K562 (cell line): Measurements from ENCODE around the gene ADCY5. TPM values are rescaled to one million over a fixed set of nuclear protein-coding genes. Genes with fewer than 3 reads are reported as not detected.

Source experiments
- ATAC-seq: fragments of 200-7000 bp; cut with Tn5 transposase; 3 replicates; pipeline ENCODE4 v1.9.1; 2020; ENCODE audit warnings: moderate library complexity
- BruUV-seq: library from RNA; stranded (reverse); fragments of 400-500 nt; replicated peaks from 2 replicates; lab custom pipeline; 2021; lab: Mats Ljungman, UMichigan
- CTCF ChIA-PET: fragments of 300-600 bp; formaldehyde crosslinking; extraction: SDS; loops from one replicate; lab custom pipeline; 2021; ENCODE audit warnings: low intra/inter-chr PET ratio; lab: Yijun Ruan, JAX
- POLR2A ChIA-PET: fragments of 300-600, 350-650 bp; sonication (Branson Sonifier 250); formaldehyde crosslinking; extraction: SDS; loops from one replicate; lab custom pipeline; 2021; ENCODE audit warnings: antibody characterized with exemption, inconsistent platforms; lab: Yijun Ruan, JAX
- DNase-seq, 4 experiments: peaks; one replicate each; pipeline versions ENCODE4 v3.0.0 to v3.0.0-alpha.2; 2011 to 2018; ENCODE audit warnings: low spot score in 3 of 4, mixed read lengths in 3 of 4; ENCODE audit errors: extremely low read depth in 1 of 4
- FAIRE-seq: peaks from 2 replicates; lab custom pipeline; 2011; peaks lifted over from hg19 to GRCh38; lab: Jason Lieb, UNC
- H2AFZ ChIP-seq: 2 replicates; pipeline ENCODE4 v1.6.0; 2011; ENCODE audit warnings: low read depth, low read length, control low read depth, inconsistent platforms
- H3K27ac ChIP-seq: fragments of 200-600 bp; 3 replicates; pipeline ENCODE4 v1.8.0; 2011; ENCODE audit warnings: low read depth, mild to moderate bottlenecking, control low read depth, inconsistent platforms, low read length, moderate library complexity, mixed read lengths; ENCODE audit errors: extremely low read depth
- H3K27me3 ChIP-seq, 2 experiments: fragments of 300-600 bp in 1 of 2; 2 replicates in 1 of 2; 3 replicates in 1 of 2; pipeline versions ENCODE4 v1.6.0 to v1.8.0; 2011; ENCODE audit warnings: inconsistent platforms in 2 of 2, low read length in 2 of 2, mild to moderate bottlenecking in 1 of 2, mixed read lengths in 1 of 2, moderate library complexity in 1 of 2; ENCODE audit not compliant: control insufficient read depth in 2 of 2, insufficient read depth in 2 of 2
- H3K36me3 ChIP-seq: fragments of 300-600 bp; 3 replicates; pipeline ENCODE4 v1.8.0; 2011; ENCODE audit warnings: mild to moderate bottlenecking, low read length, inconsistent platforms; ENCODE audit not compliant: control insufficient read depth, insufficient read depth
- H3K4me1 ChIP-seq, 2 experiments: fragments of 200-600 bp in 1 of 2; replicated peaks in 1 of 2; 2 replicates in 1 of 2; 3 replicates in 1 of 2; pipeline versions ENCODE4 v1.5.1 to v1.8.0; 2011; ENCODE audit warnings: inconsistent platforms in 2 of 2, low read length in 2 of 2, mild to moderate bottlenecking in 1 of 2, mixed read lengths in 1 of 2, moderate library complexity in 1 of 2; ENCODE audit not compliant: control insufficient read depth in 2 of 2, insufficient read depth in 2 of 2
- H3K4me2 ChIP-seq: 2 replicates; pipeline ENCODE4 v1.6.1; 2011; ENCODE audit warnings: low read length, control low read depth, inconsistent platforms, mixed read lengths; ENCODE audit not compliant: insufficient read depth
- H3K4me3 ChIP-seq: fragments of 200-600 bp; sonication (generic), shearing (Covaris generic); 2 replicates; pipeline ENCODE4 v1.5.1; 2016; ENCODE audit warnings: control low read depth, inconsistent platforms
- H3K79me2 ChIP-seq: fragments of 200-600 bp; 3 replicates; pipeline ENCODE4 v1.8.0; 2011; ENCODE audit warnings: low read length, inconsistent platforms; ENCODE audit not compliant: control insufficient read depth, insufficient read depth
- H3K9ac ChIP-seq, 2 experiments: 2 replicates each; pipeline versions ENCODE4 v1.6.0 to v1.6.1; 2011; ENCODE audit warnings: low read depth in 2 of 2, low read length in 2 of 2, control low read depth in 1 of 2, inconsistent platforms in 1 of 2, mild to moderate bottlenecking in 1 of 2, mixed read lengths in 1 of 2; ENCODE audit not compliant: insufficient read depth in 1 of 2
- H3K9me1 ChIP-seq: one replicate; pipeline ENCODE4 v1.6.0; 2011; ENCODE audit warnings: inconsistent platforms, mild to moderate bottlenecking, low read length, moderate library complexity; ENCODE audit not compliant: control insufficient read depth, insufficient read depth
- H3K9me3 ChIP-seq: replicated peaks from 2 replicates; pipeline ENCODE4 v1.5.1; 2011; ENCODE audit warnings: low read depth, low read length, inconsistent platforms; ENCODE audit not compliant: control insufficient read depth, insufficient read depth
- H4K20me1 ChIP-seq: replicated peaks from 2 replicates; pipeline ENCODE4 v1.6.1; 2011; ENCODE audit warnings: low read length, inconsistent platforms, mixed read lengths; ENCODE audit not compliant: control insufficient read depth, insufficient read depth
- HMBOX1 ChIP-seq: sonication (generic); IDR thresholded peaks from 2 replicates; pipeline ENCODE4 v1.6.1; 2016
- YBX1 ChIP-seq: fragments of 450-650 bp; IDR thresholded peaks from 2 replicates; pipeline ENCODE4 v1.7.1; 2016; ENCODE audit warnings: mild to moderate bottlenecking
- ZNF316 ChIP-seq: fragments of 450-650 bp; IDR thresholded peaks from 2 replicates; pipeline ENCODE4 v1.6.1; 2016
- WGBS: fragments of 100-300 bp; shearing (Covaris generic); methylation state at CpG from one replicate; pipeline ENCODE4 v1.1.6; 2016; ENCODE audit warnings: low coverage, mixed read lengths; ENCODE audit not compliant: insufficient coverage; ENCODE audit errors: missing lambda C conversion rate; 5-methylcytosine and 5-hydroxymethylcytosine counted together
- in situ Hi-C: fragments of 300-500 bp; cut with MboI; formaldehyde crosslinking; loops from 4 replicates; pipeline ENCODE4 v1.15.0; 2018; ENCODE audit warnings: inconsistent platforms, mixed read lengths
- intact Hi-C: fragments of 100-400 bp; cut with micrococcal nuclease; formaldehyde crosslinking; loops from 2 replicates; pipeline ENCODE4 v1.14.2; 2022
- polyA plus RNA-seq, 8 experiments: library from polyadenylated mRNA; depleted of rRNA in 4 of 8; stranded (reverse) in 5 of 8; unstranded in 3 of 8; fragments of >200 nt; fragmentation: Nextera tagmentation in 2 of 8; fragmentation: Illumina TruSeq in 1 of 8; extraction: Ambion mirVana in 2 of 8; extraction: Trizol in 1 of 8; gene quantifications; 2 replicates each; pipeline versions ENCODE4 v1.2.1 to v1.2.3, GENCODE V29; 2011 to 2014; ENCODE audit warnings: inconsistent platforms in 1 of 8, missing spikeins in 1 of 8
- total RNA-seq, 7 experiments: library from RNA; depleted of rRNA in 6 of 7; stranded (reverse); fragments of >200 nt in 6 of 7; fragmentation: Illumina TruSeq in 2 of 7; extraction: Trizol in 2 of 7; gene quantifications; 2 replicates each; pipeline versions ENCODE4 v1.2.1 to v1.2.3, GENCODE V29; 2011 to 2021; ENCODE audit warnings: low replicate concordance in 1 of 7
- TF ChIP-seq, protein P1 (sequence below): fragments of 250-450 bp; sonication (Bioruptor Pico); IDR thresholded peaks from 2 replicates; pipeline ENCODE4 v1.5.1; 2021; ENCODE audit warnings: mild to moderate bottlenecking
- TF ChIP-seq, protein P2 (sequence below): sonication (generic); formaldehyde crosslinking; IDR thresholded peaks from 2 replicates; pipeline ENCODE4 v1.8.0; 2022; ENCODE audit warnings: mild to moderate bottlenecking, missing genetic modification reagents
- TF ChIP-seq, protein P3 (sequence below): fragments of 150-350 bp; IDR thresholded peaks from 2 replicates; pipeline ENCODE4 v1.6.1; 2014; ENCODE audit warnings: low read depth, mild to moderate bottlenecking, low read length, borderline replicate concordance

The ADCY5 gene
- total and polyA plus RNA-seq, 9 of the 15 experiments (the other 6 are each of a cell fraction or from before 2014, with no cell fraction given), result under 0.01 TPM; not detected in 8

DNA sequence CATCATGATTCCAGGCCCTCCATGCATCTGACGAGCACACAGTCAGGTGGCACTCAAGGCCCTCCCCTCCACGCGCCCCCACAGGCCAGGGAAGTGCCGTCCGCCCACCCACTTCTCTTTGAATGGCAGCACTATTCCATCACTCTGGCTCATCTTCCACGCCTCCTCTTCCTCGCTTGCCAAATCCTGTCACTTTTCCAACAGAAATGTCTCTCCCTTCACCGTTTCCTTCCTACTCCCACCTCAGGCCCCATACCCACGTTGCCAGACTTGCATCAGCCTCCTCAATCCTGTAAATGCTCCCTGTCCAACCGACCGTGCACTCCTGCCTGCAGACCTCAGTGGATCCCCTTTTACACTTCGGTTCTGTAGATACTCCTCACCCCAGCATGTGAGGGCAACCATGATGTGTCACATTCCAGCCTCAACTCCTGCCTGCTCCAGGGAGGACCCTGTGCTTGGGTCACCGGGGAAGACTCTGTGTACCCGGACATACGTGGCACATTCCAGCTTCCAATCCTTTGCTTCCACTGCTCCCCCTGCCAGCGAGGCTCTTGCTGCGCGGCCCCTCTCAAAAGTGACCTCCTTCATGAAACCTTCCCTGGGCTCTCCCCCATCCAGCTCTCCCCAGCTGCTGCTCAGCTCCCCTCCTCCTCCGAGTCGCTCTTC lies 29.6 kb downstream of the ADCY5 start:
- H3K79me2 ChIP-seq, result no peaks in the 10 kb centered on the region

More for the DNA sequence above, 29.6 kb downstream of the ADCY5 start:
- DNase-seq (no peak), ATAC-seq (no peak), FAIRE-seq (no peak)
- BruUV-seq, result no TSS peak
- H3K27me3 ChIP-seq, result peaks cover 4 to 69% of the 10 kb centered on the region in 2 experiments
- CTCF ChIA-PET, result no interaction called here
- no peak overlapping the region for H3K4me2 ChIP-seq
- no peaks in the 10 kb centered on the region for H3K9me3 ChIP-seq
- no peaks in the 10 kb centered on the region for H4K20me1 ChIP-seq
- no peaks in the 10 kb centered on the region for H3K36me3 ChIP-seq
- intact Hi-C loops (no loop called here), in situ Hi-C loops (no loop called here)
- no peak overlapping the region for H2AFZ ChIP-seq
- H3K9ac ChIP-seq, result no peak overlapping the region
- no peaks in the 10 kb centered on the region; a peak in 1 of 5 replicates for H3K4me1 ChIP-seq
- H3K4me3 ChIP-seq, result no peak overlapping the region
- no peak overlapping the region for H3K27ac ChIP-seq
- no peaks in the 10 kb centered on the region for H3K9me1 ChIP-seq
- WGBS, result 0% methylated on average over 12 of the region's 20 CpGs
- POLR2A ChIA-PET, result interaction anchor here (0.7 kb wide), 1 partner anchor 13 kb away, joined by 3 read pairs; no protein-coding TSS in a partner anchor
- TF ChIP-seq, protein P1, sequence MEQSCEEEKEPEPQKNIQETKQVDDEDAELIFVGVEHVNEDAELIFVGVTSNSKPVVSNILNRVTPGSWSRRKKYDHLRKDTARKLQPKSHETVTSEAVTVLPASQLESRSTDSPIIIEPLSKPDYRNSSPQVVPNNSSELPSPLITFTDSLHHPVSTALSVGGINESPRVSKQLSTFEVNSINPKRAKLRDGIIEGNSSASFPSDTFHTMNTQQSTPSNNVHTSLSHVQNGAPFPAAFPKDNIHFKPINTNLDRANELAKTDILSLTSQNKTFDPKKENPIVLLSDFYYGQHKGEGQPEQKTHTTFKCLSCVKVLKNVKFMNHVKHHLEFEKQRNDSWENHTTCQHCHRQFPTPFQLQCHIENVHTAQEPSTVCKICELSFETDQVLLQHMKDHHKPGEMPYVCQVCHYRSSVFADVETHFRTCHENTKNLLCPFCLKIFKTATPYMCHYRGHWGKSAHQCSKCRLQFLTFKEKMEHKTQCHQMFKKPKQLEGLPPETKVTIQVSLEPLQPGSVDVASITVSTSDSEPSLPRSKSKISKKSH (CRISPR knock-in tag), result no peak
- no peak for TF ChIP-seq ZNF316
- TF ChIP-seq HMBOX1, result no peak
- TF ChIP-seq, protein P2, sequence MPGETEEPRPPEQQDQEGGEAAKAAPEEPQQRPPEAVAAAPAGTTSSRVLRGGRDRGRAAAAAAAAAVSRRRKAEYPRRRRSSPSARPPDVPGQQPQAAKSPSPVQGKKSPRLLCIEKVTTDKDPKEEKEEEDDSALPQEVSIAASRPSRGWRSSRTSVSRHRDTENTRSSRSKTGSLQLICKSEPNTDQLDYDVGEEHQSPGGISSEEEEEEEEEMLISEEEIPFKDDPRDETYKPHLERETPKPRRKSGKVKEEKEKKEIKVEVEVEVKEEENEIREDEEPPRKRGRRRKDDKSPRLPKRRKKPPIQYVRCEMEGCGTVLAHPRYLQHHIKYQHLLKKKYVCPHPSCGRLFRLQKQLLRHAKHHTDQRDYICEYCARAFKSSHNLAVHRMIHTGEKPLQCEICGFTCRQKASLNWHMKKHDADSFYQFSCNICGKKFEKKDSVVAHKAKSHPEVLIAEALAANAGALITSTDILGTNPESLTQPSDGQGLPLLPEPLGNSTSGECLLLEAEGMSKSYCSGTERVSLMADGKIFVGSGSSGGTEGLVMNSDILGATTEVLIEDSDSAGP (CRISPR knock-in tag), result no peak
- TF ChIP-seq, protein P3, sequence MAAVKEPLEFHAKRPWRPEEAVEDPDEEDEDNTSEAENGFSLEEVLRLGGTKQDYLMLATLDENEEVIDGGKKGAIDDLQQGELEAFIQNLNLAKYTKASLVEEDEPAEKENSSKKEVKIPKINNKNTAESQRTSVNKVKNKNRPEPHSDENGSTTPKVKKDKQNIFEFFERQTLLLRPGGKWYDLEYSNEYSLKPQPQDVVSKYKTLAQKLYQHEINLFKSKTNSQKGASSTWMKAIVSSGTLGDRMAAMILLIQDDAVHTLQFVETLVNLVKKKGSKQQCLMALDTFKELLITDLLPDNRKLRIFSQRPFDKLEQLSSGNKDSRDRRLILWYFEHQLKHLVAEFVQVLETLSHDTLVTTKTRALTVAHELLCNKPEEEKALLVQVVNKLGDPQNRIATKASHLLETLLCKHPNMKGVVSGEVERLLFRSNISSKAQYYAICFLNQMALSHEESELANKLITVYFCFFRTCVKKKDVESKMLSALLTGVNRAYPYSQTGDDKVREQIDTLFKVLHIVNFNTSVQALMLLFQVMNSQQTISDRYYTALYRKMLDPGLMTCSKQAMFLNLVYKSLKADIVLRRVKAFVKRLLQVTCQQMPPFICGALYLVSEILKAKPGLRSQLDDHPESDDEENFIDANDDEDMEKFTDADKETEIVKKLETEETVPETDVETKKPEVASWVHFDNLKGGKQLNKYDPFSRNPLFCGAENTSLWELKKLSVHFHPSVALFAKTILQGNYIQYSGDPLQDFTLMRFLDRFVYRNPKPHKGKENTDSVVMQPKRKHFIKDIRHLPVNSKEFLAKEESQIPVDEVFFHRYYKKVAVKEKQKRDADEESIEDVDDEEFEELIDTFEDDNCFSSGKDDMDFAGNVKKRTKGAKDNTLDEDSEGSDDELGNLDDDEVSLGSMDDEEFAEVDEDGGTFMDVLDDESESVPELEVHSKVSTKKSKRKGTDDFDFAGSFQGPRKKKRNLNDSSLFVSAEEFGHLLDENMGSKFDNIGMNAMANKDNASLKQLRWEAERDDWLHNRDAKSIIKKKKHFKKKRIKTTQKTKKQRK, result no peak
- no peak for TF ChIP-seq YBX1
